HCT116 (cell line): ENCODE data around the gene C20orf141.

ENCODE experiments used
- CEBPB ChIP-seq: IDR thresholded peaks from 2 replicates; pipeline ENCODE4 v1.6.1; 2012; ENCODE audit warnings: low read depth
- EZH2 ChIP-seq: fragments of 200-600 bp; sonication (generic); IDR thresholded peaks from 2 replicates; pipeline ENCODE4 v1.6.1; 2017; ENCODE audit warnings: antibody characterized with exemption, mixed run types
- EZH2phosphoT487 ChIP-seq: fragments of 200-600 bp; IDR thresholded peaks from 2 replicates; pipeline ENCODE4 v1.6.1; 2018; ENCODE audit warnings: antibody characterized with exemption, borderline replicate concordance
- POLR2A ChIP-seq: IDR thresholded peaks from 2 replicates; pipeline ENCODE4 v1.7.0; 2011; ENCODE audit warnings: borderline replicate concordance; ENCODE audit not compliant: insufficient read depth, insufficient read length; ENCODE audit errors: extremely low read depth
- POLR2AphosphoS5 ChIP-seq: IDR thresholded peaks from 2 replicates; pipeline ENCODE4 v1.6.1; 2011; ENCODE audit warnings: mild to moderate bottlenecking, low read depth, low read length, moderate library complexity
- RAD21 ChIP-seq: IDR thresholded peaks from 2 replicates; pipeline ENCODE4 v1.6.1; 2012; ENCODE audit warnings: low read depth, mild to moderate bottlenecking
- TCF7L2 ChIP-seq: IDR thresholded peaks from 2 replicates; pipeline ENCODE4 v1.7.0; 2011; ENCODE audit warnings: borderline replicate concordance, inconsistent platforms; ENCODE audit not compliant: insufficient read depth, insufficient read length; ENCODE audit errors: extremely low read depth
- YY1 ChIP-seq: IDR thresholded peaks from 2 replicates; pipeline ENCODE4 v1.6.1; 2011; ENCODE audit warnings: low read length, low read depth, moderate library complexity, mild to moderate bottlenecking; ENCODE audit not compliant: insufficient replicate concordance; ENCODE audit errors: extremely low read depth
- ZFX ChIP-seq: fragments of 450-650 bp; IDR thresholded peaks from 2 replicates; pipeline ENCODE4 v1.6.1; 2017
- ZNF274 ChIP-seq: fragments of 200-500 bp; sonication (Bioruptor generic); IDR thresholded peaks from 2 replicates; pipeline ENCODE4 v1.6.1; 2014; ENCODE audit warnings: mild to moderate bottlenecking, low read depth, low read length, inconsistent platforms
- TF ChIP-seq, protein P1 (sequence below), 3 experiments: fragments of 200-600 bp in 1 of 3; sonication (generic) in 1 of 3; IDR thresholded peaks in 2 of 3; conservative IDR thresholded peaks in 1 of 3; 2 replicates each; pipeline ENCODE4 v1.5.1; 2012 to 2017; ENCODE audit warnings: low read depth in 2 of 3, low read length in 2 of 3, antibody characterized with exemption in 1 of 3, borderline replicate concordance in 1 of 3, control low read depth in 1 of 3, mild to moderate bottlenecking in 1 of 3, mixed read lengths in 1 of 3, mixed run types in 1 of 3, moderate library complexity in 1 of 3; ENCODE audit not compliant: insufficient read depth in 1 of 3
- TF ChIP-seq, protein P2 (sequence below): IDR thresholded peaks from 2 replicates; pipeline ENCODE4 v1.6.1; 2012; ENCODE audit warnings: low read depth
- TF ChIP-seq, protein P3 (sequence below): IDR thresholded peaks from 2 replicates; pipeline ENCODE4 v1.6.1; 2012
- TF ChIP-seq, protein P4 (sequence below): IDR thresholded peaks from 2 replicates; pipeline ENCODE4 v1.6.1; 2012

DNA sequence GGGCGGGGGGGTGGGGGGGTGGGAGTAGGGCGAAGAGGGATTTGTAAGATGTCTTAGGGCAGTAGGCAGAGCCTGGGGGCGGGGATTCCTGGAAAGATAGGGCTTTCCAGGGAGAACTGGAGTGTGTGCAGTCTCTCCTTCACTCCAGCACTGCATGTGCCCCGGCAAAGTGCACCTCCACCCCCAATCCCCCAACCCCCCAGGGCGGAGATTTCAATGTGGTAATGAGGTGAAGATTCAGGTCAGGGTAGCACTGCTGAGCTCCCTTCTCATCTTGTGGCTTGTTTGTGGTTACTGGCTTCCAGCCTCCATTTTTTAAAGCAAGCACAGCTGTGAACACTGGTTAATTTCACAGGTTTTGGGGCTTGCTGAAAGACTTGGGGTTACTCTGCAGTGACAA, 7.3 kb downstream of the C20orf141 start:
- no peak for TF ChIP-seq POLR2A
- TF ChIP-seq, protein P1, sequence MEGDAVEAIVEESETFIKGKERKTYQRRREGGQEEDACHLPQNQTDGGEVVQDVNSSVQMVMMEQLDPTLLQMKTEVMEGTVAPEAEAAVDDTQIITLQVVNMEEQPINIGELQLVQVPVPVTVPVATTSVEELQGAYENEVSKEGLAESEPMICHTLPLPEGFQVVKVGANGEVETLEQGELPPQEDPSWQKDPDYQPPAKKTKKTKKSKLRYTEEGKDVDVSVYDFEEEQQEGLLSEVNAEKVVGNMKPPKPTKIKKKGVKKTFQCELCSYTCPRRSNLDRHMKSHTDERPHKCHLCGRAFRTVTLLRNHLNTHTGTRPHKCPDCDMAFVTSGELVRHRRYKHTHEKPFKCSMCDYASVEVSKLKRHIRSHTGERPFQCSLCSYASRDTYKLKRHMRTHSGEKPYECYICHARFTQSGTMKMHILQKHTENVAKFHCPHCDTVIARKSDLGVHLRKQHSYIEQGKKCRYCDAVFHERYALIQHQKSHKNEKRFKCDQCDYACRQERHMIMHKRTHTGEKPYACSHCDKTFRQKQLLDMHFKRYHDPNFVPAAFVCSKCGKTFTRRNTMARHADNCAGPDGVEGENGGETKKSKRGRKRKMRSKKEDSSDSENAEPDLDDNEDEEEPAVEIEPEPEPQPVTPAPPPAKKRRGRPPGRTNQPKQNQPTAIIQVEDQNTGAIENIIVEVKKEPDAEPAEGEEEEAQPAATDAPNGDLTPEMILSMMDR (IDR thresholded peaks at IDR 0.05 in 2 of 3, conservative IDR thresholded peaks at IDR 0.05 in 1 of 3; ENCODE audit: borderline replicate concordance in 1 of 3, insufficient read depth in 1 of 3, low read depth in 2 of 3, low read length in 2 of 3), result no peak
- no peak for TF ChIP-seq EZH2phosphoT487
- TF ChIP-seq TCF7L2, result no peak
- TF ChIP-seq, protein P2, sequence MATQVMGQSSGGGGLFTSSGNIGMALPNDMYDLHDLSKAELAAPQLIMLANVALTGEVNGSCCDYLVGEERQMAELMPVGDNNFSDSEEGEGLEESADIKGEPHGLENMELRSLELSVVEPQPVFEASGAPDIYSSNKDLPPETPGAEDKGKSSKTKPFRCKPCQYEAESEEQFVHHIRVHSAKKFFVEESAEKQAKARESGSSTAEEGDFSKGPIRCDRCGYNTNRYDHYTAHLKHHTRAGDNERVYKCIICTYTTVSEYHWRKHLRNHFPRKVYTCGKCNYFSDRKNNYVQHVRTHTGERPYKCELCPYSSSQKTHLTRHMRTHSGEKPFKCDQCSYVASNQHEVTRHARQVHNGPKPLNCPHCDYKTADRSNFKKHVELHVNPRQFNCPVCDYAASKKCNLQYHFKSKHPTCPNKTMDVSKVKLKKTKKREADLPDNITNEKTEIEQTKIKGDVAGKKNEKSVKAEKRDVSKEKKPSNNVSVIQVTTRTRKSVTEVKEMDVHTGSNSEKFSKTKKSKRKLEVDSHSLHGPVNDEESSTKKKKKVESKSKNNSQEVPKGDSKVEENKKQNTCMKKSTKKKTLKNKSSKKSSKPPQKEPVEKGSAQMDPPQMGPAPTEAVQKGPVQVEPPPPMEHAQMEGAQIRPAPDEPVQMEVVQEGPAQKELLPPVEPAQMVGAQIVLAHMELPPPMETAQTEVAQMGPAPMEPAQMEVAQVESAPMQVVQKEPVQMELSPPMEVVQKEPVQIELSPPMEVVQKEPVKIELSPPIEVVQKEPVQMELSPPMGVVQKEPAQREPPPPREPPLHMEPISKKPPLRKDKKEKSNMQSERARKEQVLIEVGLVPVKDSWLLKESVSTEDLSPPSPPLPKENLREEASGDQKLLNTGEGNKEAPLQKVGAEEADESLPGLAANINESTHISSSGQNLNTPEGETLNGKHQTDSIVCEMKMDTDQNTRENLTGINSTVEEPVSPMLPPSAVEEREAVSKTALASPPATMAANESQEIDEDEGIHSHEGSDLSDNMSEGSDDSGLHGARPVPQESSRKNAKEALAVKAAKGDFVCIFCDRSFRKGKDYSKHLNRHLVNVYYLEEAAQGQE, result no peak
- TF ChIP-seq POLR2AphosphoS5, result no peak
- TF ChIP-seq YY1, result no peak
- no peak for TF ChIP-seq RAD21
- TF ChIP-seq, protein P3, sequence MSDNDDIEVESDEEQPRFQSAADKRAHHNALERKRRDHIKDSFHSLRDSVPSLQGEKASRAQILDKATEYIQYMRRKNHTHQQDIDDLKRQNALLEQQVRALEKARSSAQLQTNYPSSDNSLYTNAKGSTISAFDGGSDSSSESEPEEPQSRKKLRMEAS, result no peak
- TF ChIP-seq ZFX, result no peak
- no peak for TF ChIP-seq CEBPB
- no peak for TF ChIP-seq EZH2
- TF ChIP-seq, protein P4, sequence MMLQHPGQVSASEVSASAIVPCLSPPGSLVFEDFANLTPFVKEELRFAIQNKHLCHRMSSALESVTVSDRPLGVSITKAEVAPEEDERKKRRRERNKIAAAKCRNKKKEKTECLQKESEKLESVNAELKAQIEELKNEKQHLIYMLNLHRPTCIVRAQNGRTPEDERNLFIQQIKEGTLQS, result no peak
- TF ChIP-seq ZNF274, result no peak
